Liver (tissue), 9 donors: Measurements from ENCODE around the gene DNAAF3. TPM values are rescaled to one million over a fixed set of nuclear protein-coding genes. Genes with fewer than 3 reads are reported as not detected.

ENCODE experiments used
- DNase-seq: peaks from one replicate; pipeline ENCODE4 v3.0.0-alpha.2; 2017; ENCODE audit warnings: low spot score
- H3K27ac ChIP-seq, 2 donors: one replicate each; pipeline ENCODE4 v1.7.0; 2013; ENCODE audit warnings: inconsistent platforms in 2 of 2, low read length in 2 of 2, control low read depth in 1 of 2, low read depth in 1 of 2, mild to moderate bottlenecking in 1 of 2
- H3K27me3 ChIP-seq, 4 donors: one replicate each; pipeline versions ENCODE4 v1.6.1 to v1.7.0; 2013; ENCODE audit warnings: low read length in 3 of 4, inconsistent platforms in 1 of 4, mild to moderate bottlenecking in 1 of 4, moderate library complexity in 1 of 4; ENCODE audit not compliant: control insufficient read depth in 4 of 4, insufficient read depth in 4 of 4
- H3K36me3 ChIP-seq, 4 donors: one replicate each; pipeline versions ENCODE4 v1.6.1 to v1.7.0; 2013; ENCODE audit warnings: low read length in 3 of 4, mild to moderate bottlenecking in 3 of 4, low read depth in 1 of 4, moderate library complexity in 1 of 4; ENCODE audit not compliant: control insufficient read depth in 4 of 4, insufficient read depth in 3 of 4
- H3K4me1 ChIP-seq, 4 donors: one replicate each; pipeline versions ENCODE4 v1.6.1 to v1.7.0; 2013; ENCODE audit warnings: low read length in 3 of 4, mild to moderate bottlenecking in 3 of 4, moderate library complexity in 1 of 4; ENCODE audit not compliant: control insufficient read depth in 4 of 4, insufficient read depth in 4 of 4
- H3K4me3 ChIP-seq, 3 donors: one replicate each; pipeline versions ENCODE4 v1.6.1 to v1.7.0; 2013; ENCODE audit warnings: low read length in 3 of 3, control low read depth in 1 of 3, low read depth in 1 of 3, mild to moderate bottlenecking in 1 of 3
- H3K9ac ChIP-seq, 2 donors: one replicate each; pipeline ENCODE4 v1.7.0; 2013; ENCODE audit warnings: low read length in 2 of 2, mild to moderate bottlenecking in 2 of 2, moderate library complexity in 2 of 2, control low read depth in 1 of 2, low read depth in 1 of 2
- H3K9me3 ChIP-seq, 4 donors: one replicate each; pipeline versions ENCODE4 v1.6.1 to v1.7.0; 2013; ENCODE audit warnings: low read length in 3 of 4; ENCODE audit not compliant: control insufficient read depth in 4 of 4
- EGR1 ChIP-seq, 2 donors: IDR thresholded peaks; 2 replicates each; pipeline ENCODE4 v1.6.1; 2016 to 2018; ENCODE audit warnings: antibody characterized with exemption in 2 of 2, low read depth in 2 of 2
- FOXA1 ChIP-seq: IDR thresholded peaks from 2 replicates; pipeline ENCODE4 v1.6.1; 2016; ENCODE audit warnings: antibody characterized with exemption
- HNF4A ChIP-seq, 2 donors: conservative IDR thresholded peaks; 2 replicates each; pipeline ENCODE4 v1.6.1; 2016; ENCODE audit warnings: antibody characterized with exemption in 2 of 2, mild to moderate bottlenecking in 2 of 2
- JUND ChIP-seq, 2 donors: IDR thresholded peaks; 2 replicates each; pipeline ENCODE4 v1.6.1; 2016; ENCODE audit warnings: antibody characterized with exemption in 2 of 2
- SP1 ChIP-seq: IDR thresholded peaks from 2 replicates; pipeline ENCODE4 v1.6.1; 2018; ENCODE audit warnings: antibody characterized with exemption, mild to moderate bottlenecking
- TAF1 ChIP-seq: conservative IDR thresholded peaks from 2 replicates; pipeline ENCODE4 v1.6.1; 2016; ENCODE audit warnings: antibody characterized with exemption, mild to moderate bottlenecking
- YY1 ChIP-seq: IDR thresholded peaks from 2 replicates; pipeline ENCODE4 v1.6.1; 2016; ENCODE audit warnings: antibody characterized with exemption, mild to moderate bottlenecking
- WGBS: extraction: QIAGEN DNeasy Blood & Tissue Kit; methylation state at CpG from one replicate; pipeline ENCODE4 v1.1.7; 2013; 5-methylcytosine and 5-hydroxymethylcytosine counted together
- polyA plus RNA-seq, 2 donors: library from polyadenylated mRNA; stranded (reverse) in 1 of 2; unstranded in 1 of 2; fragments of 200-250 nt in 1 of 2; fragments of >200 nt in 1 of 2; fragmentation: Nextera tagmentation in 1 of 2; extraction: Ambion mirVana in 1 of 2; gene quantifications; one replicate each; pipeline versions ENCODE4 v1.2.1 to v1.2.3, GENCODE V29; 2013 to 2015
- total RNA-seq, 2 donors: library from RNA; depleted of rRNA; stranded (reverse); fragments of >200 nt; gene quantifications; one replicate each; pipeline ENCODE4 v1.2.3, GENCODE V29; 2014
- TF ChIP-seq, protein P1 (sequence below): IDR thresholded peaks from 2 replicates; pipeline ENCODE4 v1.6.1; 2016; ENCODE audit warnings: antibody characterized with exemption, mild to moderate bottlenecking
- TF ChIP-seq, protein P2 (sequence below): IDR thresholded peaks from 2 replicates; pipeline ENCODE4 v1.6.1; 2016; ENCODE audit warnings: antibody characterized with exemption
- TF ChIP-seq, protein P3 (sequence below): IDR thresholded peaks from 2 replicates; pipeline ENCODE4 v1.6.1; 2016; ENCODE audit warnings: antibody characterized with exemption
- TF ChIP-seq, protein P4 (sequence below): IDR thresholded peaks from 2 replicates; pipeline ENCODE4 v1.6.1; 2016; ENCODE audit warnings: antibody characterized with exemption
- donor health status: healthy.
- donor health status: healthy.
- donor health status: healthy.
- donor health status: healthy.
- donor health status: healthy.

DNAAF3 gene
- total and polyA plus RNA-seq, 4 donors = 0.18 to 0.64 (median 0.37) TPM

DNA sequence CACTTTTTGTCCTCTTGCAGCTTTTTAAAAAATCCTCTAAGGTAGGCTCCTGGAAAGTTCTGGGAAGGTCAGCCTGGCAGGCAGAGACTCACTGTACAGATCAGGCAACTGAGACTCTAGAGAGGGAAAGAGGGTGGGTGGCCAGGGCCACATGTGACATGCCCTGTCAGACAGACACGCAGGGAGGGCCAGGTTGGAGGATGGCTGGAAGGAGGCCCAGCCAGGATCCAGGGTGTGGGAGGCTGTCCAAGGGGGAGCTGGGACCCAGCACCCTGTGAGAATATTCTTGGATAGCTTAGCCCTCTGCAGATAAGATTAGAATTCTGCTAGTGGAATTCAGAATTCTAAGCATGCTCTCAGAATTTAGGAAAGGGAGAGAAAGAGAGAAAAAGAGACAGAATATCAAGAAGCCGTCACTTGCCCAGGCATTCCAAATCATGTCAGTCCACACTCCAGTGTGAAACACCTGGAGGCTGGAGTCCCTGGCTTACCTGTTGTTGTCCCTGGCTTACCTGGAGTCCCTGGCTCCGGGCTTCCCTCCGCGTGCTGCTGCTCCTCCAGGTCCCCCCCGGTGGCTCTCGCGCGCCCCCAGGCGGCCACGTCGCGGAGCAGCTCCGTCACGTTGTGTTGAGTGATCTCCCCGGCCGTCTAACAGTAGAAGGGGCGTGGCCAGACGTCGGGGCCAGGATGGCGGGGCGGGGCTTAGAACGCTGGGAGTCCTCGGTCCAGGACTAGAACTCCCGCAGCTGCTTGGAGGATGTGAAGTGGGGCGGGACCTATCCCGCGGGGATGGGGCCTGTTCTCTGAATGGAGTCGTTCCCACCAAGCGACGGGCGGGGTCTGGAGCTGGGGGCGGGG, 6.1 kb downstream of the DNAAF3 start (continued):
- TF ChIP-seq, protein P1, sequence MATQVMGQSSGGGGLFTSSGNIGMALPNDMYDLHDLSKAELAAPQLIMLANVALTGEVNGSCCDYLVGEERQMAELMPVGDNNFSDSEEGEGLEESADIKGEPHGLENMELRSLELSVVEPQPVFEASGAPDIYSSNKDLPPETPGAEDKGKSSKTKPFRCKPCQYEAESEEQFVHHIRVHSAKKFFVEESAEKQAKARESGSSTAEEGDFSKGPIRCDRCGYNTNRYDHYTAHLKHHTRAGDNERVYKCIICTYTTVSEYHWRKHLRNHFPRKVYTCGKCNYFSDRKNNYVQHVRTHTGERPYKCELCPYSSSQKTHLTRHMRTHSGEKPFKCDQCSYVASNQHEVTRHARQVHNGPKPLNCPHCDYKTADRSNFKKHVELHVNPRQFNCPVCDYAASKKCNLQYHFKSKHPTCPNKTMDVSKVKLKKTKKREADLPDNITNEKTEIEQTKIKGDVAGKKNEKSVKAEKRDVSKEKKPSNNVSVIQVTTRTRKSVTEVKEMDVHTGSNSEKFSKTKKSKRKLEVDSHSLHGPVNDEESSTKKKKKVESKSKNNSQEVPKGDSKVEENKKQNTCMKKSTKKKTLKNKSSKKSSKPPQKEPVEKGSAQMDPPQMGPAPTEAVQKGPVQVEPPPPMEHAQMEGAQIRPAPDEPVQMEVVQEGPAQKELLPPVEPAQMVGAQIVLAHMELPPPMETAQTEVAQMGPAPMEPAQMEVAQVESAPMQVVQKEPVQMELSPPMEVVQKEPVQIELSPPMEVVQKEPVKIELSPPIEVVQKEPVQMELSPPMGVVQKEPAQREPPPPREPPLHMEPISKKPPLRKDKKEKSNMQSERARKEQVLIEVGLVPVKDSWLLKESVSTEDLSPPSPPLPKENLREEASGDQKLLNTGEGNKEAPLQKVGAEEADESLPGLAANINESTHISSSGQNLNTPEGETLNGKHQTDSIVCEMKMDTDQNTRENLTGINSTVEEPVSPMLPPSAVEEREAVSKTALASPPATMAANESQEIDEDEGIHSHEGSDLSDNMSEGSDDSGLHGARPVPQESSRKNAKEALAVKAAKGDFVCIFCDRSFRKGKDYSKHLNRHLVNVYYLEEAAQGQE = no peak
- no peak for TF ChIP-seq SP1

DNA sequence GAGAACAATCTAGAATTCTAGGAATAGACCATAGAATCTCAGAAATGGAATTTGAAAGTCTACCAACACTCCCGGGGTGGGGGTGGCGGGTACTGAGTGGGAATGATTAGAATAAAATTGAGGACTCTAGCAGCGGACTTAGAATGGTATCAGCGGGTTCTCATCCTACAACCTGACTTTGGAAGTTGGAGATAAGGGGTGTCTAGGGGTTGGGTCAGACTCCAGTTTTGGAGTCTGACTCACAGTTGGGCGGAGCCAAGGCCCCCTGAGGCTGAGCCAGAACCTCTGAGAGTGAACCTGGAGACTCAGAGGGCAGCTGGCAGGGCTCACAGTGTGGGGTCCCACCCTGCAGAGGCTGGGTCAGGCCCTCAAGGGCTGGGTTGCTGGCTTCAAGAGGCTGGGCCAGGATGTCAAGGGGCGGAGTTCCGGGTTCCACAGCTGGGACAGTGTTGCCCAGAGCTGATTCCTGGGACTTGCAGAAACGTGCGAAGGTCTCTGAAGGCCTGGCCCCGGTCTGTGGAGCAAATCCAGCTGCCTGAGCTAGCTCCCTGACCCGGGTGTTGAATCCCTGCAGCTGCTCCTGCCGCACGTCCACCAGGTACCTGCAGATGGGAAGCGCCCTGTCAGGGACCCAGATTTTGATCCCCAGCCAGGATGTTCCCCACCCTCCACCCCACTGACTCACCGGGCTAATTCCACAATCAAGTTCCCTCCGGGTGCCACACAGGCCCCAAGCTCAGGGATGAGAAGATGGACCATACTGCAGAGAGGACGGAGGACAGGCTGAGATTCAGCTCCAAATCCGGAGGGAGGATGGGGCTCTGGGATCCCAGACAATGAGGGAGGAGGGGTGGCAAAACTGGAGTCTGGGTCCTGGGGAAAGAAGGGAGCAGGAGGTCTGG, 7.3 kb downstream of the DNAAF3 start:
- 76% methylated on average over 18 of the region's 18 CpGs for WGBS
- no peaks in the 10 kb centered on the region for H3K9me3 ChIP-seq
- DNase-seq = peak; percentile 54
- no peak overlapping the region for H3K27ac ChIP-seq
- TF ChIP-seq HNF4A (conservative IDR thresholded peaks at IDR 0.05) (no peak), YY1 (no peak), EGR1 (IDR thresholded peaks at IDR 0.05; ENCODE audit: low read depth in 2 of 2) (no peak), TAF1 (no peak), SP1 (no peak), JUND (IDR thresholded peaks at IDR 0.05) (no peak), FOXA1 (no peak)
- TF ChIP-seq, protein P2, sequence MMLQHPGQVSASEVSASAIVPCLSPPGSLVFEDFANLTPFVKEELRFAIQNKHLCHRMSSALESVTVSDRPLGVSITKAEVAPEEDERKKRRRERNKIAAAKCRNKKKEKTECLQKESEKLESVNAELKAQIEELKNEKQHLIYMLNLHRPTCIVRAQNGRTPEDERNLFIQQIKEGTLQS = no peak
- TF ChIP-seq, protein P3, sequence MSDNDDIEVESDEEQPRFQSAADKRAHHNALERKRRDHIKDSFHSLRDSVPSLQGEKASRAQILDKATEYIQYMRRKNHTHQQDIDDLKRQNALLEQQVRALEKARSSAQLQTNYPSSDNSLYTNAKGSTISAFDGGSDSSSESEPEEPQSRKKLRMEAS = no peak
- TF ChIP-seq, protein P1 = no peak
- TF ChIP-seq, protein P4, sequence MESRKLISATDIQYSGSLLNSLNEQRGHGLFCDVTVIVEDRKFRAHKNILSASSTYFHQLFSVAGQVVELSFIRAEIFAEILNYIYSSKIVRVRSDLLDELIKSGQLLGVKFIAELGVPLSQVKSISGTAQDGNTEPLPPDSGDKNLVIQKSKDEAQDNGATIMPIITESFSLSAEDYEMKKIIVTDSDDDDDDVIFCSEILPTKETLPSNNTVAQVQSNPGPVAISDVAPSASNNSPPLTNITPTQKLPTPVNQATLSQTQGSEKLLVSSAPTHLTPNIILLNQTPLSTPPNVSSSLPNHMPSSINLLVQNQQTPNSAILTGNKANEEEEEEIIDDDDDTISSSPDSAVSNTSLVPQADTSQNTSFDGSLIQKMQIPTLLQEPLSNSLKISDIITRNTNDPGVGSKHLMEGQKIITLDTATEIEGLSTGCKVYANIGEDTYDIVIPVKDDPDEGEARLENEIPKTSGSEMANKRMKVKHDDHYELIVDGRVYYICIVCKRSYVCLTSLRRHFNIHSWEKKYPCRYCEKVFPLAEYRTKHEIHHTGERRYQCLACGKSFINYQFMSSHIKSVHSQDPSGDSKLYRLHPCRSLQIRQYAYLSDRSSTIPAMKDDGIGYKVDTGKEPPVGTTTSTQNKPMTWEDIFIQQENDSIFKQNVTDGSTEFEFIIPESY = no peak
- no peak overlapping the region for H3K4me3 ChIP-seq
- H3K27me3 ChIP-seq = peaks cover 3 to 4% (median 3%) of the 10 kb centered on the region in 4 donors
- no peaks in the 10 kb centered on the region for H3K36me3 ChIP-seq
- no peaks in the 10 kb centered on the region for H3K4me1 ChIP-seq
- H3K9ac ChIP-seq = no peak overlapping the region
